Left ventricle myocardium inferior (tissue), 1 donor: ENCODE results near the gene TADA1. TPM values are rescaled to one million over a fixed set of nuclear protein-coding genes. Genes with fewer than 3 reads are reported as not detected.

Experiments used
- DNase-seq: peaks from one replicate; pipeline ENCODE4 v3.0.0-alpha.2; 2020
- H3K27ac ChIP-seq: fragments of 200-600 bp; replicated peaks from 2 replicates; pipeline ENCODE4 v1.8.0; 2021
- H3K27me3 ChIP-seq: fragments of 200-600 bp; 2 replicates; pipeline ENCODE4 v1.8.0; 2021; ENCODE audit warnings: low read depth
- H3K36me3 ChIP-seq: fragments of 200-600 bp; 2 replicates; pipeline ENCODE4 v1.8.0; 2021
- H3K4me1 ChIP-seq: fragments of 200-600 bp; 2 replicates; pipeline ENCODE4 v1.8.0; 2021
- H3K4me3 ChIP-seq: fragments of 200-600 bp; 2 replicates; pipeline ENCODE4 v1.8.0; 2021; ENCODE audit warnings: mild to moderate bottlenecking, moderate library complexity
- H3K9me3 ChIP-seq: fragments of 200-600 bp; replicated peaks from 2 replicates; pipeline ENCODE4 v1.8.0; 2021
- CTCF ChIP-seq: fragments of 200-600 bp; IDR thresholded peaks from 2 replicates; pipeline ENCODE4 v1.8.0; 2021; ENCODE audit warnings: antibody characterized with exemption, mild to moderate bottlenecking, borderline replicate concordance
- intact Hi-C: fragments of 100-400 bp; cut with micrococcal nuclease; formaldehyde crosslinking; loops from one replicate; pipeline ENCODE4 v1.11.0; 2022
- total RNA-seq: library from RNA; stranded (reverse); fragmentation: NEBNext Ultra II Directional; extraction: Animal tissue kit (Norgen Biotek cat#: 25700); gene quantifications from one replicate; pipeline ENCODE4 v1.2.1, GENCODE V29; 2021
- donor health status: DM: no; HTN: yes; CAD: no; lungs with severe emphysema.

TADA1 gene
- total RNA-seq, 1 donor from 2014 or later: 10.2 TPM

GRCh38 chr1:166855558-166855957 lies 20.5 kb downstream of the TADA1 start:
- no peaks in the 10 kb centered on the region for H3K27me3 ChIP-seq
- intact Hi-C loops: no loop called here

GRCh38 chr1:166852918-166853317 lies 23.1 kb downstream of the TADA1 start:
- H3K4me1 ChIP-seq: peaks cover 40% of the 10 kb centered on the region
- H3K36me3 ChIP-seq: peaks cover 99% of the 10 kb centered on the region
- intact Hi-C loops: no loop called here
- H3K27me3 ChIP-seq: no peaks in the 10 kb centered on the region
- TF ChIP-seq CTCF: no peak
- DNase-seq: no peak
- H3K4me3 ChIP-seq: no peak overlapping the region
- no peak overlapping the region for H3K27ac ChIP-seq
- H3K9me3 ChIP-seq: no peaks in the 10 kb centered on the region

More at GRCh38 chr1:166855558-166855957, 20.5 kb downstream of the TADA1 start:
- Histone ChIP-seq H3K9me3 (no peaks in the 10 kb centered on the region), H3K4me1 (peaks cover 34% of the 10 kb centered on the region), H3K4me3 (no peak overlapping the region), H3K36me3 (peaks cover 92% of the 10 kb centered on the region), H3K27ac (no peak overlapping the region)
- TF ChIP-seq CTCF: no peak
- DNase-seq: no peak

- no peak for DNase-seq
- no peak overlapping the region for H3K27ac ChIP-seq
- no peaks in the 10 kb centered on the region for H3K9me3 ChIP-seq
- no peak overlapping the region for H3K4me3 ChIP-seq
- no peak for TF ChIP-seq CTCF
- intact Hi-C loops: no loop called here
- H3K36me3 ChIP-seq: peaks cover 94% of the 10 kb centered on the region
- H3K4me1 ChIP-seq: peaks cover 70% of the 10 kb centered on the region
- H3K27me3 ChIP-seq: no peaks in the 10 kb centered on the region
Measured at GRCh38 chr1:166849135-166849534, 26.9 kb downstream of the TADA1 start.

- H3K9me3 ChIP-seq: no peaks in the 10 kb centered on the region
- H3K4me3 ChIP-seq: no peak overlapping the region
- TF ChIP-seq CTCF: no peak
- H3K27me3 ChIP-seq: no peaks in the 10 kb centered on the region
- no peak for DNase-seq
- intact Hi-C loops: no loop called here
- peaks cover 79% of the 10 kb centered on the region for H3K4me1 ChIP-seq
- no peak overlapping the region for H3K27ac ChIP-seq
- peaks cover 88% of the 10 kb centered on the region for H3K36me3 ChIP-seq
Measured at GRCh38 chr1:166848193-166848592, 27.9 kb downstream of the TADA1 start.

- no peak for TF ChIP-seq CTCF
- H3K27me3 ChIP-seq: no peaks in the 10 kb centered on the region
- H3K4me3 ChIP-seq: peak overlapping the region; percentile 46
- peaks cover 77% of the 10 kb centered on the region for H3K36me3 ChIP-seq
- H3K4me1 ChIP-seq: peaks cover 91% of the 10 kb centered on the region
- H3K27ac ChIP-seq: peak overlapping the region; percentile 96
- no peak for DNase-seq
- intact Hi-C loops: no loop called here
- no peaks in the 10 kb centered on the region for H3K9me3 ChIP-seq
Measured at GRCh38 chr1:166844791-166845190, 31.3 kb downstream of the TADA1 start.
